Stomach (tissue), 4 donors: Measurements from ENCODE around the gene TUBA1B.

Experiments used
- POLR2A ChIP-seq, 4 donors: fragments of 450-650 bp; IDR thresholded peaks; one replicate each; pipeline ENCODE4 v1.6.1; 2016; ENCODE audit warnings: antibody characterized with exemption in 4 of 4, control low read depth in 2 of 4, mild to moderate bottlenecking in 1 of 4, moderate library complexity in 1 of 4
- POLR2AphosphoS5 ChIP-seq, 3 donors: sonication (generic); formaldehyde crosslinking; IDR thresholded peaks; one replicate each; pipeline ENCODE4 v1.6.1; 2016; ENCODE audit warnings: antibody characterized with exemption in 3 of 3

- no peak for TF ChIP-seq POLR2A (IDR thresholded peaks at IDR 0.05)
- no peak for TF ChIP-seq POLR2AphosphoS5 (IDR thresholded peaks at IDR 0.05)
Measured at GRCh38 chr12:49084438-49084837, 46.8 kb downstream of the TUBA1B start.
